CD4-positive, alpha-beta T cell (primary cell): Measurements from ENCODE around the gene ARHGEF28. TPM values are rescaled to one million over a fixed set of nuclear protein-coding genes. Genes with fewer than 3 reads are reported as not detected.

ENCODE experiments used
- ATAC-seq: fragments of 200-7000 bp; cut with Tn5 transposase; one replicate; pipeline ENCODE4 v1.10.0; 2022; ENCODE audit warnings: mild to moderate bottlenecking; ENCODE audit not compliant: poor library complexity
- CTCF ChIA-PET: fragments of 350-600 bp; sonication (Branson Sonifier 250); formaldehyde crosslinking; loops from one replicate; lab custom pipeline; 2021; ENCODE audit warnings: antibody characterized with exemption, inconsistent platforms; lab: Charles Lee
- POLR2A ChIA-PET: fragments of 350-600 bp; sonication (Branson Sonifier 250); formaldehyde crosslinking; loops from one replicate; lab custom pipeline; 2021; ENCODE audit warnings: antibody characterized with exemption, inconsistent platforms; lab: Charles Lee
- DNase-seq, 14 experiments: peaks; one replicate each; pipeline ENCODE4 v3.0.0-alpha.2; 2013 to 2020; ENCODE audit warnings: mixed read lengths in 2 of 14
- H3K27ac ChIP-seq, 2 donors: one replicate each; pipeline versions ENCODE4 v1.5.1 to v1.7.0; 2013; ENCODE audit warnings: low read length in 2 of 2, low read depth in 1 of 2, mild to moderate bottlenecking in 1 of 2
- H3K27me3 ChIP-seq, 2 experiments: 1 replicate in 1 of 2; 2 replicates in 1 of 2; pipeline versions ENCODE4 v1.6.1 to v1.7.0; 2013; ENCODE audit warnings: low read length in 2 of 2, control low read depth in 1 of 2, mild to moderate bottlenecking in 1 of 2, moderate library complexity in 1 of 2; ENCODE audit not compliant: insufficient read depth in 2 of 2, control insufficient read depth in 1 of 2
- H3K36me3 ChIP-seq: one replicate; pipeline ENCODE4 v1.6.1; 2013; ENCODE audit warnings: low read length, control low read depth; ENCODE audit not compliant: insufficient read depth
- H3K4me1 ChIP-seq: one replicate; pipeline ENCODE4 v1.6.1; 2013; ENCODE audit warnings: low read length, control low read depth; ENCODE audit not compliant: insufficient read depth
- H3K4me3 ChIP-seq: one replicate; pipeline ENCODE4 v1.5.1; 2013; ENCODE audit warnings: mild to moderate bottlenecking, low read length, moderate library complexity
- H3K9me3 ChIP-seq, 2 experiments: 1 replicate in 1 of 2; 2 replicates in 1 of 2; pipeline versions ENCODE4 v1.6.1 to v1.7.0; 2013; ENCODE audit warnings: low read length in 2 of 2, mild to moderate bottlenecking in 2 of 2, control low read depth in 1 of 2, moderate library complexity in 1 of 2; ENCODE audit not compliant: control insufficient read depth in 1 of 2, insufficient read depth in 1 of 2
- H3K27ac Mint-ChIP-seq: one replicate; pipeline ENCODE4 v1.8.0; 2020; ENCODE audit warnings: mixed read lengths
- H3K27me3 Mint-ChIP-seq: one replicate; pipeline ENCODE4 v1.8.0; 2021; ENCODE audit warnings: mixed read lengths
- H3K36me3 Mint-ChIP-seq: one replicate; pipeline ENCODE4 v1.8.0; 2021; ENCODE audit warnings: low read depth, mixed read lengths
- H3K4me1 Mint-ChIP-seq: one replicate; pipeline ENCODE4 v1.8.0; 2021; ENCODE audit warnings: low read depth, mixed read lengths
- H3K4me3 Mint-ChIP-seq: one replicate; pipeline ENCODE4 v1.8.0; 2020; ENCODE audit warnings: mild to moderate bottlenecking, mixed read lengths
- H3K9me3 Mint-ChIP-seq: one replicate; pipeline ENCODE4 v1.8.0; 2020; ENCODE audit warnings: mixed read lengths
- intact Hi-C, 2 experiments: fragments of 100-400 bp; cut with DNase I in 1 of 2; cut with micrococcal nuclease in 1 of 2; formaldehyde crosslinking; loops; one replicate each; pipeline versions ENCODE4 v1.15.1 to v1.9.0; 2023 to 2025; cut with DNase I, micrococcal nuclease
- total RNA-seq, 174 experiments: library from RNA in 2 of 174; stranded (reverse) in 2 of 174; gene quantifications; one replicate each; pipeline ENCODE4 v1.2.3 and lab custom pipeline; 2021 to 2026
- TF ChIP-seq, protein P1 (sequence below): fragments of 200-600 bp; IDR thresholded peaks from one replicate; pipeline ENCODE4 v1.8.0; 2022; ENCODE audit warnings: antibody characterized with exemption, mild to moderate bottlenecking

Gene ARHGEF28
- total RNA-seq, 2 experiments from 2014 or later: not detected

DNA sequence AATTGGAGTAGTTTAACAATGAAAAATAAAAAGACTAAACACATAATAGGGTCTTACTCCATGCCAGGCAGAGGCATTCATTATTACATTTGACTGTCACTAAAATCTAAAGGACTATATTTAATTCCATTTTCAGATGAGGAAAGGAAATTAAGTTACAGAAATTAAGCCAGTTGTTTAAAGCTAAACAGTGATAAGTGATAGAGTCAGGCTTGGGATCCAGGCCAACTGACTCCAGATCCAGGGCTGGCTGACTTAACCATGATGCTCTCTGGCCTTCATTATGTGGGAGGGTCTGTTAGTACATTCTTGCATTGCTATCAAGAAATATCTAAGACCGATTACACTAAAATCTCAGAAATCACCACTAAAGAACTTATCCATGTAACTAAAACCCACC, 107.2 kb downstream of the ARHGEF28 start:
- Mint-ChIP-seq H3K36me3 (no peaks in the 10 kb centered on the region), H3K9me3 (no peaks in the 10 kb centered on the region), H3K4me3 (no peak overlapping the region), H3K4me1 (no peaks in the 10 kb centered on the region), H3K27ac (no peak overlapping the region), H3K27me3 (peaks cover 11% of the 10 kb centered on the region)
- Histone ChIP-seq H3K27ac (no peak overlapping the region), H3K36me3 (no peaks in the 10 kb centered on the region), H3K4me3 (no peak overlapping the region), H3K9me3 (no peaks in the 10 kb centered on the region), H3K27me3 (no peaks in the 10 kb centered on the region), H3K4me1 (no peaks in the 10 kb centered on the region)
- ChIA-PET POLR2A (interaction anchor here (1.0 kb wide), 1 partner anchor 12 kb away, joined by 4 read pairs; no protein-coding TSS in a partner anchor), CTCF (no interaction called here)
- DNase-seq (no peak), ATAC-seq (no peak)
- intact Hi-C loops: no loop called here
- TF ChIP-seq, protein P1, sequence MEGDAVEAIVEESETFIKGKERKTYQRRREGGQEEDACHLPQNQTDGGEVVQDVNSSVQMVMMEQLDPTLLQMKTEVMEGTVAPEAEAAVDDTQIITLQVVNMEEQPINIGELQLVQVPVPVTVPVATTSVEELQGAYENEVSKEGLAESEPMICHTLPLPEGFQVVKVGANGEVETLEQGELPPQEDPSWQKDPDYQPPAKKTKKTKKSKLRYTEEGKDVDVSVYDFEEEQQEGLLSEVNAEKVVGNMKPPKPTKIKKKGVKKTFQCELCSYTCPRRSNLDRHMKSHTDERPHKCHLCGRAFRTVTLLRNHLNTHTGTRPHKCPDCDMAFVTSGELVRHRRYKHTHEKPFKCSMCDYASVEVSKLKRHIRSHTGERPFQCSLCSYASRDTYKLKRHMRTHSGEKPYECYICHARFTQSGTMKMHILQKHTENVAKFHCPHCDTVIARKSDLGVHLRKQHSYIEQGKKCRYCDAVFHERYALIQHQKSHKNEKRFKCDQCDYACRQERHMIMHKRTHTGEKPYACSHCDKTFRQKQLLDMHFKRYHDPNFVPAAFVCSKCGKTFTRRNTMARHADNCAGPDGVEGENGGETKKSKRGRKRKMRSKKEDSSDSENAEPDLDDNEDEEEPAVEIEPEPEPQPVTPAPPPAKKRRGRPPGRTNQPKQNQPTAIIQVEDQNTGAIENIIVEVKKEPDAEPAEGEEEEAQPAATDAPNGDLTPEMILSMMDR: no peak

DNA sequence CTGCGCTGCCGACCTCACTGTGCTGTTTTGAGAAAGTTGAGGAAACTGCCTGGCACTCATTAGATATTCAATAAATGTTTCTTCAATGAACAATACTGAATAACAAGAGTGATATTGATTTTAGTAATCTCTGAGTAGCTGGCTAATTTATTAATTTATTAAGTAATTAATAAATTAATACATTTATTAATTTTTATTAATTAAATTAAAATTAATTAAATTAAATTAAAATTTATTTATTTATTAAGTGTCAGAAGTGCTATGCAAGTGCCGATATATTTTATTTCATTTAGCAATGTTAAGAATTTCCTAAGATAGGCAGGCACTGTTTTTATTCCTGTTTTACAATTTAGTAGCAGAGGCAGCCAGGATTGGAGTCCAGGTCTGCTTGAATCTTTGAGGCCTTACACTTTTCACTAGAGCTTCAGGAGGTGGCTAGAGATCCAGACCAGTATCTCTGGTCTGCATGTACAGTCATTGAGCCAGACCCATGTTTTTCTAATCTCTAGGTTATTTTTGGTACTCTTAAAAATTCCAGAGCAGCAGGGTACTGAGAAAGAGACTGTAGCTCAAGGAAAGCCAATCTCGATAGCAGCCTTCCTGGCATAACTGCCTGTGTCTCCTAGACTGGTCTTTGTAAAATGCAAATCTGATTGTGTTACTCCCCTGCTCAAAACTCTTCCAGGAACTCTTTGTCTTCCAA, 109.2 kb downstream of the ARHGEF28 start:
- no peak overlapping the region for H3K27ac Mint-ChIP-seq
- intact Hi-C loops: no loop called here
- Histone ChIP-seq H3K4me3 (no peak overlapping the region), H3K27me3 (no peaks in the 10 kb centered on the region), H3K36me3 (no peaks in the 10 kb centered on the region), H3K27ac (no peak overlapping the region), H3K4me1 (no peaks in the 10 kb centered on the region), H3K9me3 (no peaks in the 10 kb centered on the region)
- ATAC-seq (no peak), DNase-seq (no peak)
- H3K9me3 Mint-ChIP-seq: no peaks in the 10 kb centered on the region
- TF ChIP-seq, protein P1: no peak
- no peak overlapping the region for H3K4me3 Mint-ChIP-seq
- H3K36me3 Mint-ChIP-seq: no peaks in the 10 kb centered on the region
- no peaks in the 10 kb centered on the region for H3K4me1 Mint-ChIP-seq
- ChIA-PET POLR2A (no interaction called here), CTCF (no interaction called here)
- H3K27me3 Mint-ChIP-seq: peaks cover 16% of the 10 kb centered on the region

DNA sequence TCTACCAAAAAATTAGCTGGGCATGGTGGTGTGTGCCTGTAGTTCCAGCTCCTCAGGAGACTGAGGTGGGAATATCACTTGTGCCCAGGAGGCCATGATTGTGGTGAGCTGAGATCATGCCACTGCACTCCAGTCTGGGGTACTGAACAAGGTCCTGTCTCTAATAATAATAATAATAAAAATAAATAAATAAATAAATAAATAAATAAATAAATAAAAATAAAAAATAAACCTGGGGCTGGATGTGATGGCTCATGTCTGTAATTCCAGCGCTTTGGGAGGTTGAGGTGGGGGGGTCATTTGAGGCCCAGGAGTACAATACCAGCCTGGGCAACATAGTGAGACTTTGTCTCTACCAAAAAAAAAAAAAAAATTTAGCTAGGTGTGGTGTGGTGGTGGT, 113.7 kb downstream of the ARHGEF28 start:
- Mint-ChIP-seq H3K36me3 (no peaks in the 10 kb centered on the region), H3K27me3 (peaks cover 11% of the 10 kb centered on the region), H3K4me3 (no peak overlapping the region), H3K27ac (no peak overlapping the region), H3K9me3 (no peaks in the 10 kb centered on the region), H3K4me1 (no peaks in the 10 kb centered on the region)
- Histone ChIP-seq H3K9me3 (no peaks in the 10 kb centered on the region), H3K27ac (no peak overlapping the region), H3K36me3 (no peaks in the 10 kb centered on the region), H3K4me3 (no peak overlapping the region), H3K27me3 (no peaks in the 10 kb centered on the region), H3K4me1 (no peaks in the 10 kb centered on the region)
- ATAC-seq (no peak), DNase-seq (no peak)
- ChIA-PET POLR2A (no interaction called here), CTCF (no interaction called here)
- intact Hi-C loops: no loop called here
- TF ChIP-seq, protein P1: no peak
